NB4 (cell line): Measurements from ENCODE around the gene PAX8.

Experiments used
- MYC ChIP-seq: IDR thresholded peaks from 2 replicates; pipeline ENCODE4 v1.6.1; 2011; ENCODE audit warnings: low read depth, low read length
- POLR2A ChIP-seq: IDR thresholded peaks from 2 replicates; pipeline ENCODE4 v1.6.1; 2011; ENCODE audit warnings: mild to moderate bottlenecking; ENCODE audit not compliant: insufficient read length; ENCODE audit errors: extremely low read depth
- TF ChIP-seq, protein P1 (sequence below): IDR thresholded peaks from one replicate; pipeline ENCODE4 v1.5.1; 2012; ENCODE audit warnings: low read depth, low read length
- TF ChIP-seq, protein P2 (sequence below): IDR thresholded peaks from 2 replicates; pipeline ENCODE4 v1.6.1; 2011; ENCODE audit warnings: low read depth, low read length

DNA sequence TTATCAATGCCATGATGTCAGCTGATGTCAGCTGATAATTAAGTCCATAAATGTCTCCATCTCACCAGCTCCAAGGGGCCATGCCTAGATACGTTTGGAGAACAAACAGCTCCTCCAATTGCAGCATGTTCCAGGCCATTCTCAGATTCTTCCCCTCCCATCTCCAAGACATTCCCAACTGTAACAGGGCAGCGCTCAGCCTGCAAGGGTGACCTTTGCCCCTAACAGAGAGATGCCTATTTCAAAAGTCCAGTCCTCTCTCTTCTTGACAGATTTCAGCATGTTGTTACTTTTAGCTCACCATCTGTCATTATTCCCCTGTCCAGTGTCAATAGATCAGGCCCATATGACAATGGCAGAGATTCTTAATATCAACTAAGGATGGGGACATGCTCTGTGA lies 95.0 kb downstream of the PAX8 start:
- TF ChIP-seq, protein P1, sequence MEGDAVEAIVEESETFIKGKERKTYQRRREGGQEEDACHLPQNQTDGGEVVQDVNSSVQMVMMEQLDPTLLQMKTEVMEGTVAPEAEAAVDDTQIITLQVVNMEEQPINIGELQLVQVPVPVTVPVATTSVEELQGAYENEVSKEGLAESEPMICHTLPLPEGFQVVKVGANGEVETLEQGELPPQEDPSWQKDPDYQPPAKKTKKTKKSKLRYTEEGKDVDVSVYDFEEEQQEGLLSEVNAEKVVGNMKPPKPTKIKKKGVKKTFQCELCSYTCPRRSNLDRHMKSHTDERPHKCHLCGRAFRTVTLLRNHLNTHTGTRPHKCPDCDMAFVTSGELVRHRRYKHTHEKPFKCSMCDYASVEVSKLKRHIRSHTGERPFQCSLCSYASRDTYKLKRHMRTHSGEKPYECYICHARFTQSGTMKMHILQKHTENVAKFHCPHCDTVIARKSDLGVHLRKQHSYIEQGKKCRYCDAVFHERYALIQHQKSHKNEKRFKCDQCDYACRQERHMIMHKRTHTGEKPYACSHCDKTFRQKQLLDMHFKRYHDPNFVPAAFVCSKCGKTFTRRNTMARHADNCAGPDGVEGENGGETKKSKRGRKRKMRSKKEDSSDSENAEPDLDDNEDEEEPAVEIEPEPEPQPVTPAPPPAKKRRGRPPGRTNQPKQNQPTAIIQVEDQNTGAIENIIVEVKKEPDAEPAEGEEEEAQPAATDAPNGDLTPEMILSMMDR: no peak
- TF ChIP-seq, protein P2, sequence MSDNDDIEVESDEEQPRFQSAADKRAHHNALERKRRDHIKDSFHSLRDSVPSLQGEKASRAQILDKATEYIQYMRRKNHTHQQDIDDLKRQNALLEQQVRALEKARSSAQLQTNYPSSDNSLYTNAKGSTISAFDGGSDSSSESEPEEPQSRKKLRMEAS: no peak
- no peak for TF ChIP-seq POLR2A
- no peak for TF ChIP-seq MYC
